C4-2B (cell line): Measurements from ENCODE around the gene PEX11B.

Experiments used
- CTCF ChIP-seq: fragments of 450-650 bp; conservative IDR thresholded peaks from 2 replicates; pipeline ENCODE4 v1.5.1; 2017; ENCODE audit warnings: mild to moderate bottlenecking
- ZFX ChIP-seq: fragments of 450-650 bp; IDR thresholded peaks from 2 replicates; pipeline ENCODE4 v1.6.1; 2017

GRCh38 chr1:145958734-145959133, 40.2 kb upstream of the PEX11B start:
- TF ChIP-seq CTCF (no peak), ZFX (no peak)
